ENCODE results near the gene SEC24B.
"Not testable (repeated sequence)": the region's sequence is repeated elsewhere in the genome, so short reads cannot be mapped to it uniquely, and the experiment has no call there.

Gene SEC24B

DNA sequence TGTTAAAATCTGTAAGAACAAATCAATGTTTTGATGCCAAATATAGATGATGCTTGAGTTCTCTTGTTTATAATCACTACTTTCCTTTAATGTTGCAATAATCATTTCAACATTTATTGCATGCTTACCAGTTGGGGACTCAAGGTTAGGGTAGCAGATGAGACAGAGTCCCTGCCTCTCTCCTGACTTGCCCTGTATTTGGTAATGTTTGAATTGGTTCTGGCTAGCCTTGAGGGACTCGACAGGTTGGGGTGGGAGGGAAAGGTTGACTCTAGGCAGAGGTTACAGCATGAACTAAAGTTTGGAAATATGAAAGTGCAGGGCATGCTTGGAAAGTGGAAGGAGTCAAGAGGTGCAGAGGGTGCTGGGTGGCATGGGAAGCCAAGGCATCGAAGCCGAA lies 2.0 kb downstream of the SEC24B start:
- peaks cover 21% of the 10 kb centered on the region for H3K4me1 ChIP-seq (ENCODE audit: control insufficient read depth, insufficient read depth, low read length)
- H3K9ac ChIP-seq (ENCODE audit: low read length), result no peak overlapping the region
- no peak overlapping the region for H3K4me3 ChIP-seq (ENCODE audit: low read length)

DNA sequence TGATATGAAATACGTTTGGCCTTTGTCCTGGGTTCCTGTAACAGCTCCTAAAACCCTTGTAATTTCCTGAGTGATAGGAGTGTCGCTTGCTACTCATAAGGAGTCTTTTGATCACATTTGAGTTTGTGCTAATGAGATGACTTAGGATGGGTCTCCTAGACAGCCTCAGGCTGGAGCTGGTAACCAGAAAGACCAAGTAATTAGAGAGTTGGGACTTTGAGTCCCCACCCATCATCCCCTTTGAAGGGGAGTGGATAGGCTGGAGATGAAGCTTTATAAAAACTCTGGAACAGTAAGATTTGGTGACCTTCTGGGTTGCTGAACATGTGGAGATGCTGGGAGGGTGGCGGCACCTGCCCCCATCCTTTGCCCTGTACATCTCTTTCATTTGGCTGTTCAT lies 2.9 kb downstream of the SEC24B start:
- H3K36me3 ChIP-seq (ENCODE audit: control insufficient read depth, insufficient read depth, low read length), result no peaks in the 10 kb centered on the region
- H3K27me3 ChIP-seq (ENCODE audit: control insufficient read depth, insufficient read depth, low read length), result no peaks in the 10 kb centered on the region
- no peak overlapping the region for H3K9ac ChIP-seq (ENCODE audit: low read length)
- no peak overlapping the region for H3K4me3 ChIP-seq (ENCODE audit: low read length)
- H3K4me1 ChIP-seq (ENCODE audit: control insufficient read depth, insufficient read depth, low read length), result peaks cover 30% of the 10 kb centered on the region
- no peaks in the 10 kb centered on the region for H3K9me3 ChIP-seq (ENCODE audit: control insufficient read depth, low read length)

More for the DNA sequence above, 2.0 kb downstream of the SEC24B start:
- no peaks in the 10 kb centered on the region for H3K36me3 ChIP-seq (ENCODE audit: control insufficient read depth, insufficient read depth, low read length)
- no peaks in the 10 kb centered on the region for H3K9me3 ChIP-seq (ENCODE audit: control insufficient read depth, low read length)
- H3K27me3 ChIP-seq (ENCODE audit: control insufficient read depth, insufficient read depth, low read length), result no peaks in the 10 kb centered on the region

DNA sequence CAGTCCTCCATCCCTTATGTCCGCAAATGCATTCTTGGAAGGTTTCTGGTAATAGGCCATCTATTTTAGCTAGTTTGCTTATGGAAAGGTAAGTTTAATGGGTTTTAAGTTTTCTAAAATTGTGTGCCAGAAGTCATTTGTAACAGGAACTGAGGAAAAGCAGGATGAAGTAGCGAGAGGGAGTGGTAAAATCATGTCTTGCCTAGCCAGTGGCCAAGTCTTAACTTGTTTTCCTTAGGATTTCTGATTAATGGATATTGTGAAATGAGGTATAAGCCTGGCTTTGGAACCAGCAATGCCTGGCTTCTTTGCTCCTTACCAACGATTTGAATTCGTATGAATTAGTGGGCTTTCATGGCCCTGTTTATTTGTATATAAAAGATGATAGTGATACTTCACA lies 7.3 kb downstream of the SEC24B start:
- no peak overlapping the region for H3K9ac ChIP-seq (ENCODE audit: low read length)
- peaks cover 30% of the 10 kb centered on the region for H3K4me1 ChIP-seq (ENCODE audit: control insufficient read depth, insufficient read depth, low read length)
- H3K27me3 ChIP-seq (ENCODE audit: control insufficient read depth, insufficient read depth, low read length), result no peaks in the 10 kb centered on the region
- H3K9me3 ChIP-seq (ENCODE audit: control insufficient read depth, low read length), result no peaks in the 10 kb centered on the region
- H3K4me3 ChIP-seq (ENCODE audit: low read length), result no peak overlapping the region
- no peaks in the 10 kb centered on the region for H3K36me3 ChIP-seq (ENCODE audit: control insufficient read depth, insufficient read depth, low read length)

DNA sequence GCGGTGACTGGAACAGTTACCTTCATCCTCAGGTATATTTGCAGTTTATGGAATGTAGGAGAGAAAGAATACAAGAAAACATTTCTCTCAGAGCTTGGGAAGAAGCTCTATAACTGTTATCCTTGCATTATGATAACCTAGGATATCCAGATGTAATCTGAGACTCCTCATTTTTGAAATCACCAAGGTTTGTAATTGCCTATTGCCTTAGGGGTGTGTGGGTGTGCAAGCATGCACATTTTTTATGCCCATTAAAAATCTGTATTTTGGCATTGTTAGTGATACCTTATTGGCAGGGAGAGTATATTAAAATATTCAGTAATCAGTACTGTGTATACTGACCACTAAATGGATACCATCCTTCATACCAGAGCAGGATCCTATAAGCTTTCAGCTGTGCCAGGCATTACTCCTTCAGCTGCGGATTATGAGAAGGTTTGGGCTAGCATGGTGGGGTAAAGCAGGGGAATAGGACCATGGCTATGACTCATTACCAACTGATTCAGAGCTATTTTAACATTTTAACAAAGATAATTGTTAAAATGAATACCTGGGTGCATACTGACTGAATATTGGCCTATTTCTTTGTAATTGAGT lies 8.3 kb downstream of the SEC24B start:
- Histone ChIP-seq H3K27me3 (ENCODE audit: control insufficient read depth, insufficient read depth, low read length) (no peaks in the 10 kb centered on the region), H3K4me1 (ENCODE audit: control insufficient read depth, insufficient read depth, low read length) (peaks cover 25% of the 10 kb centered on the region), H3K4me3 (ENCODE audit: low read length) (no peak overlapping the region), H3K9ac (ENCODE audit: low read length) (no peak overlapping the region), H3K9me3 (ENCODE audit: control insufficient read depth, low read length) (no peaks in the 10 kb centered on the region), H3K36me3 (ENCODE audit: control insufficient read depth, insufficient read depth, low read length) (no peaks in the 10 kb centered on the region)

DNA sequence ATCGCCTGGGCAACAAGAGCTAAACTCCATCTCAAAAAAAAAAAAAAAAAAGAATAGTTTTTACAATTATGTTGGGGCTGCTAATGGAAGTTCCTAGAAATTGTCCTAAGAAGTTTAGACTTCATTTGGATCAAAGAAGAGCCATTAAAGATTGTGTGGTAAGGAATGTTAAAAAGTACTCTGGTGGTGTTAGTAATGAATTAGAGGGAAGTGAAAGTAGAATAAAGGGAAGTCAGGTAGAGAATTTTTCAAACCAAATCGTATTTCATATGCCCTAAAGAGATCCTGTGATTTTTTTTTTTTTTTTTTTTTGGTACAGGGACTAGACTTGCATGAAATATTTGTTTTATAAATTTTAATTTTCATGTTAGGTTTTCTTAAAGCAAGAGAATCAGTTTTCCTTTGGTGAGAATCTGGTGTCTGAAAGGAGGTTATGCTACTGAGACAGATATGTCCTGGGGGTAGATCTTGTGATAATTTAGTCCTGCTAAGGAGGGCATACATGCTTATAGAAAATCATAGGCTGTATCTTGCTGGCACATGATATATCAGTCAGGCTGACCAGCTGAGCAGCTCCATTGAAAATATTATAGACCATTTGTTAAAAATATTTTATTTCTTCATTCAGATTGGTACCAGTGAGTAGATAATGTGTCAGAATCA lies 10.7 kb downstream of the SEC24B start:
- no peaks in the 10 kb centered on the region for H3K36me3 ChIP-seq (ENCODE audit: control insufficient read depth, insufficient read depth, low read length)
- no peak overlapping the region for H3K9ac ChIP-seq (ENCODE audit: low read length)
- peaks cover 21% of the 10 kb centered on the region for H3K4me1 ChIP-seq (ENCODE audit: control insufficient read depth, insufficient read depth, low read length)
- no peak overlapping the region for H3K4me3 ChIP-seq (ENCODE audit: low read length)
- H3K9me3 ChIP-seq (ENCODE audit: control insufficient read depth, low read length), result no peaks in the 10 kb centered on the region
- no peaks in the 10 kb centered on the region for H3K27me3 ChIP-seq (ENCODE audit: control insufficient read depth, insufficient read depth, low read length)

DNA sequence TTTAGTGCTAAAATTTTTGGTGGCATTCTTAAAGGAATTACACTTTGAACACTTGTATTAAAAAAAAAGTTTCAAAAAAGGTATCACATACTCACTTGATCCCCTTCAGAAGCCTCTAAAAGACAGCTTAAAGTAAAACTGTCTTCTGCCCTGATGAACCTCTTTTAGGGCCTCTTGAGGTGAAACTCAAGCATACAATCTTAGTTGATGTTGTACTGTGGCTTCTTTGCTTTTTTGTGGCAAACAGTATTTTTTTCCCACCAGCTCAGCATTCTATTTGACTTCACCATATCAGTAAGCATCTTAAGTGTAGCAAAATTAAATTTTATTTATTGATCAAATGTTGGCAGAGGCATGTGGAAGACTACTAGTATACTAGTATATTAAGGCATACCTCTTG lies 13.7 kb downstream of the SEC24B start:
- Histone ChIP-seq H3K27me3 (ENCODE audit: control insufficient read depth, insufficient read depth, low read length) (no peaks in the 10 kb centered on the region), H3K9me3 (ENCODE audit: control insufficient read depth, low read length) (no peaks in the 10 kb centered on the region), H3K4me1 (ENCODE audit: control insufficient read depth, insufficient read depth, low read length) (peaks cover 4% of the 10 kb centered on the region), H3K4me3 (ENCODE audit: low read length) (no peak overlapping the region), H3K36me3 (ENCODE audit: control insufficient read depth, insufficient read depth, low read length) (no peaks in the 10 kb centered on the region), H3K9ac (ENCODE audit: low read length) (no peak overlapping the region)

DNA sequence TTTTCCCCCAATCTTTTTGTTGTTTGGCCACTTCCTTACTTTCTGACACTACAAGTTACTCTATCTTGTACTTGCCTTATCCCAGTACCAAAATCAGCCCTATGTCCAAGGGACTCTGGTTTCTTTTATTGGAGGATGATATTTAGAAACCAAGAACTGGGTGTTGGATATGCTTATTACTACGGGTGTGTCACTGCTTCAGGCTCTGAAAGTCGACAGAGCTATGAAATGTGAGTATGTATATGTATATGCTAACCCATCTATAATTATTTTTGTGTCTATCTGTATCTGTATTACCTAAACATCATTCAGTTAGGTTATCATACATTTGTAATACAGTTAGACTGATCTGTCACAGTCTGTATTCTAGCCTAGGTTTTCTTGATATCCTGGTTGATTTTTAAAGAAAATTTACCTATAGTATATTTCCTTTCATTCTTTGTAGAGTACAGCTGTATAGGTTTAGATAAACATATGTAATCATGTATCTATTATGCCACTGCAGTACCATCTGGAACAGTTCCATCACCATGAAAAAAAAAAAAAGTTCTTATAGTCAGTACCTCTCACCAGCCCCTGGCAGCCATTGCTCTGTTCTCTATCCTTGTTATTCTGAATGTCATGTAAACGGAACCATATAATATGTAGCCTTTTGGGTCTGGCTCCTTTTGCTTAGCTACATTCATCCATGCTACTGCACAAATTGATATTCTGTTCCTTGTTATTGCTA lies 18.1 kb downstream of the SEC24B start:
- H3K9ac ChIP-seq (ENCODE audit: low read length), result no peak overlapping the region
- H3K27me3 ChIP-seq (ENCODE audit: control insufficient read depth, insufficient read depth, low read length), result no peaks in the 10 kb centered on the region
- no peaks in the 10 kb centered on the region for H3K36me3 ChIP-seq (ENCODE audit: control insufficient read depth, insufficient read depth, low read length)
- no peaks in the 10 kb centered on the region for H3K9me3 ChIP-seq (ENCODE audit: control insufficient read depth, low read length)
- no peak overlapping the region for H3K4me3 ChIP-seq (ENCODE audit: low read length)
- H3K4me1 ChIP-seq (ENCODE audit: control insufficient read depth, insufficient read depth, low read length), result no peaks in the 10 kb centered on the region

DNA sequence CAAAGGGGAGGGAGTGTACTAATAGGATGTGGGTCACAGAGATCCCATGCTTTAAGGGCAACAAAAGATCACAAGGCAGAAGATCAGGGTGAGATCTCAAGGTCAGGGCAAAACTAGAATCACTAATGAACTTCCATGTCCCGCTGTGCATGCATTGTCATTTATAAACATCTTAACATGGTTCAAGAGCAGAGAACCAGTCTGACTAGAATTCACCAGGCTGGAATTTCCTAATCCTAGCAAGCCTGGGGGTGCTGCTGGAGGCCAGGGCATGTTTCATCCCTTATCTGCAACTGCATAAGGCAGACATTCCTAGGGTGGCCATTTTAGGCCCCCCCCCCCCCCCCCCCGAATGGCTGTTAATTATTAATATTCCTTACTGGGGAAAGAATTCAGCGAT lies 19.5 kb downstream of the SEC24B start:
- not testable (repeated sequence) for H3K4me3 ChIP-seq (ENCODE audit: low read length); H3K9me3 ChIP-seq (ENCODE audit: control insufficient read depth, low read length); H3K4me1 ChIP-seq (ENCODE audit: control insufficient read depth, insufficient read depth, low read length); H3K36me3 ChIP-seq (ENCODE audit: control insufficient read depth, insufficient read depth, low read length); H3K27me3 ChIP-seq (ENCODE audit: control insufficient read depth, insufficient read depth, low read length); H3K9ac ChIP-seq (ENCODE audit: low read length)

DNA sequence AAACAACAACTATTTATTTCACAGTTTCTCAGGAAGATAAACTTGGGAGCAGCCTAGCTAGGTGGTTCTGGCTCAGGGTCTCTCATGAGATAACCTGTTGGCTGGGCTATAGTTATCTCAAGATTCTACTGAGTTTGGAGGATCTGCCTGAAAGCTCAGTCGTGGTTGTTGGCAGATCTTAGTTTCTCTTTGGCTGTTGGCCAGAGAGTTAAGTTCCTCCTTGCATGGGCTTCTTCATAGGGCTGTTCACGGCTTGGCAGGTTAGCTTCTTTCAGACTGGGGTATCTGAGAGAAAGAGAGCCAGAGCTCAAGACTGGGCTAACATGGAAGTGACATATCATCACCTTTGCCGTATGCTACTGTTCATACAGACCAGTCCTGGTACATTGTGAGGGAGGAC lies 28.7 kb downstream of the SEC24B start:
- Histone ChIP-seq H3K27me3 (ENCODE audit: control insufficient read depth, insufficient read depth, low read length) (no peaks in the 10 kb centered on the region), H3K36me3 (ENCODE audit: control insufficient read depth, insufficient read depth, low read length) (peaks cover 6% of the 10 kb centered on the region), H3K4me3 (ENCODE audit: low read length) (no peak overlapping the region), H3K9ac (ENCODE audit: low read length) (no peak overlapping the region), H3K4me1 (ENCODE audit: control insufficient read depth, insufficient read depth, low read length) (no peaks in the 10 kb centered on the region), H3K9me3 (ENCODE audit: control insufficient read depth, low read length) (no peaks in the 10 kb centered on the region)

DNA sequence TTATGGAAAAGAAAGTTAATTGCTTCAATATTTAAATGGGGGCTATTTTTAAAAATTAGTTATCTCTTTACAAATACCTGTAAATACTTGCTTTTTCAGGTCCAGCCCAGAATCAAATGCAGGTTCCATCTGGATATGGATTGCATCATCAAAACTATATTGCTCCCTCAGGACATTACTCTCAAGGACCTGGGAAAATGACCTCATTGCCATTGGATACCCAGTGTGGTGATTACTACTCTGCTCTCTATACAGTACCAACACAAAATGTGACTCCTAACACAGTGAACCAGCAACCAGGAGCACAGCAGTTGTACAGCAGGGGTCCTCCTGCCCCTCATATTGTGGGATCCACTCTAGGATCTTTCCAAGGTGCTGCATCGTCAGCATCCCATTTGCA lies 29.2 kb downstream of the SEC24B start:
- H3K27me3 ChIP-seq (ENCODE audit: control insufficient read depth, insufficient read depth, low read length), result no peaks in the 10 kb centered on the region
- no peak overlapping the region for H3K4me3 ChIP-seq (ENCODE audit: low read length)
- H3K4me1 ChIP-seq (ENCODE audit: control insufficient read depth, insufficient read depth, low read length), result no peaks in the 10 kb centered on the region
- H3K36me3 ChIP-seq (ENCODE audit: control insufficient read depth, insufficient read depth, low read length), result peaks cover 6% of the 10 kb centered on the region
- no peak overlapping the region for H3K9ac ChIP-seq (ENCODE audit: low read length)
- no peaks in the 10 kb centered on the region for H3K9me3 ChIP-seq (ENCODE audit: control insufficient read depth, low read length)

DNA sequence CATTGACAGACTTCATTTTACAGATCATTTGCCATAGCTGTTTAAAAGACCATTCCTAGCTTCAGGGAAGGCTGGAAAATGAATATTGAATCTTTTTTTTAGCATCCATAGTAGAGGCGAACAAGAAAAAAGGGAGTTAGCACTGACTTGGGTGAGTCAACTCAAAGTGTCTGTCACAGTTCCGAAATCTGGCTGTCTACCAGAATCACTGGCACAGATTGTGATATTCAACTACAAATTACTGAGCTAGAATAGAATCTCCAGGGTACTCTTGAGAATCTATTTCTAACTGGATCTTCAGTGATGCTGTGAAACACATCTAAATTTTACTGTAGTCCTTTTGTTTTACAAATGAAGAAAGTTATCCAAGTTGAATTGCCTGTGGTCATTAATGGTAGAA lies 31.5 kb downstream of the SEC24B start:
- H3K4me3 ChIP-seq (ENCODE audit: low read length), result no peak overlapping the region
- peaks cover 6% of the 10 kb centered on the region for H3K36me3 ChIP-seq (ENCODE audit: control insufficient read depth, insufficient read depth, low read length)
- no peaks in the 10 kb centered on the region for H3K4me1 ChIP-seq (ENCODE audit: control insufficient read depth, insufficient read depth, low read length)
- H3K27me3 ChIP-seq (ENCODE audit: control insufficient read depth, insufficient read depth, low read length), result no peaks in the 10 kb centered on the region
- no peaks in the 10 kb centered on the region for H3K9me3 ChIP-seq (ENCODE audit: control insufficient read depth, low read length)
- no peak overlapping the region for H3K9ac ChIP-seq (ENCODE audit: low read length)

DNA sequence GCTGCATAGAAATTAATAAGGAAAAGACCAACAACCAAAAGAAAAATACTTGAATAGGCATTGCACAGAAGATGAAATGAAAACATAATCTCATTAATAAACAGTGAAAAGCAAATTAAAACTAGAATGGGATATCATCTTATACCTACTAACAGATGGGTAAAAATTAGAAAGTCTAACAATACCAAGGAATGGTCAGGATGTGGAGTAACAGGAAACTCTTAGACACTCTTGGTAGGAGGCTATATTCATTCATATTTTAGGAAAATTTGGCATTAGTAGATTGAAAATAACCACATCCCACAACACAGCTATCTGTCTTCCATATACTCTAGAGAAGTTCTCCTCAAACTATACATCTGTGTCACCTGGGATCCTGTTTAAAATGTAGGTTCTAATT lies 36.3 kb downstream of the SEC24B start:
- Histone ChIP-seq H3K36me3 (ENCODE audit: control insufficient read depth, insufficient read depth, low read length) (no peaks in the 10 kb centered on the region), H3K4me1 (ENCODE audit: control insufficient read depth, insufficient read depth, low read length) (no peaks in the 10 kb centered on the region), H3K9ac (ENCODE audit: low read length) (no peak overlapping the region), H3K9me3 (ENCODE audit: control insufficient read depth, low read length) (no peaks in the 10 kb centered on the region), H3K27me3 (ENCODE audit: control insufficient read depth, insufficient read depth, low read length) (no peaks in the 10 kb centered on the region), H3K4me3 (ENCODE audit: low read length) (no peak overlapping the region)
